Activated CD4-positive, alpha-beta memory T cell treated with anti-CD3 and anti-CD28 coated beads for 36 hours (primary cell): Measurements from ENCODE around the gene IGF2BP1. TPM values are rescaled to one million over a fixed set of nuclear protein-coding genes. Genes with fewer than 3 reads are reported as not detected.
A peak's percentile ranks its signal among the peaks of the same experiment; 100 is the strongest.
"Not testable (repeated sequence)": the region's sequence is repeated elsewhere in the genome, so short reads cannot be mapped to it uniquely, and the experiment has no call there.

Source experiments
- CTCF ChIA-PET: fragments of 350-600 bp; sonication (Branson Sonifier 250); formaldehyde crosslinking; loops from one replicate; lab custom pipeline; 2021; ENCODE audit warnings: antibody characterized with exemption, inconsistent platforms; lab: Charles Lee
- POLR2A ChIA-PET: fragments of 350-600 bp; sonication (Branson Sonifier 250); formaldehyde crosslinking; loops from one replicate; lab custom pipeline; 2021; ENCODE audit warnings: antibody characterized with exemption; lab: Charles Lee
- DNase-seq: peaks from one replicate; pipeline ENCODE4 v3.0.0-alpha.2; 2020
- H3K27ac Mint-ChIP-seq: one replicate; pipeline ENCODE4 v1.8.0; 2021; ENCODE audit warnings: mixed read lengths
- H3K27me3 Mint-ChIP-seq: one replicate; pipeline ENCODE4 v1.8.0; 2021; ENCODE audit warnings: mixed read lengths
- H3K36me3 Mint-ChIP-seq: one replicate; pipeline ENCODE4 v1.8.0; 2021; ENCODE audit warnings: mixed read lengths
- H3K4me1 Mint-ChIP-seq: one replicate; pipeline ENCODE4 v1.8.0; 2021; ENCODE audit warnings: low read depth, mixed read lengths
- H3K4me3 Mint-ChIP-seq: one replicate; pipeline ENCODE4 v1.8.0; 2021; ENCODE audit warnings: mild to moderate bottlenecking, mixed read lengths
- H3K9me3 Mint-ChIP-seq: one replicate; pipeline ENCODE4 v1.8.0; 2021; ENCODE audit warnings: mixed read lengths
- intact Hi-C: fragments of 100-400 bp; cut with micrococcal nuclease; formaldehyde crosslinking; loops from one replicate; pipeline ENCODE4 v1.15.1; 2023
- total RNA-seq, 2 experiments: library from RNA; stranded (reverse); gene quantifications; one replicate each; pipeline ENCODE4 v1.2.3, GENCODE V29; 2021

IGF2BP1 gene
- total RNA-seq, 2 experiments from 2014 or later, result 0.22 to 0.29 TPM

DNA sequence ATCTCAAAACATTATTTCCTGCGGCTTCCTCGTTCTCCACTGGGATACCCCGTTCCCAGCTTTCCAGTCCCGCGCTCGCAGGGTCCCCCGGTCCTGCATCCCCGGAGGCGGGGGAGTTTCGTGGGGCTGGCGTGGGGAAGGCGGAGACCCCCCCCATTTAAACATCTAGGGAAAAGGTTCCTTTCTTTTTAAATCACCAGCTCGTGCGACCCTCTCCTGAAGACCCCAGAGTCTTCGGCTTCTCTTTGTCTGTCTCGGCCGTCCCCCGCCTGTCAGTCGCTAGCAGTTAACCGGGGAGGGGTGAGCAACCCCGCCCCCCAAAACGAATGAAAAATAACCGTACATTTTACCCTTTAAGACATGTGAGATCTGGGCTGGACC, 473 bp upstream of the IGF2BP1 start:
- no peaks in the 10 kb centered on the region for H3K9me3 Mint-ChIP-seq
- ChIA-PET POLR2A (no interaction called here), CTCF (no interaction called here)
- DNase-seq, result no peak
- H3K36me3 Mint-ChIP-seq, result peaks cover 1% of the 10 kb centered on the region
- H3K4me1 Mint-ChIP-seq, result peaks cover 30% of the 10 kb centered on the region
- intact Hi-C loops, result loop anchor here (10.0 kb wide), 1 partner anchor 272 kb away; the partner anchor contains the start of genes HOXB13, PRAC1 and PRAC2
- peaks cover 72% of the 10 kb centered on the region for H3K27me3 Mint-ChIP-seq
- H3K4me3 Mint-ChIP-seq, result peak overlapping the region; percentile 49
- H3K27ac Mint-ChIP-seq, result no peak overlapping the region

DNA sequence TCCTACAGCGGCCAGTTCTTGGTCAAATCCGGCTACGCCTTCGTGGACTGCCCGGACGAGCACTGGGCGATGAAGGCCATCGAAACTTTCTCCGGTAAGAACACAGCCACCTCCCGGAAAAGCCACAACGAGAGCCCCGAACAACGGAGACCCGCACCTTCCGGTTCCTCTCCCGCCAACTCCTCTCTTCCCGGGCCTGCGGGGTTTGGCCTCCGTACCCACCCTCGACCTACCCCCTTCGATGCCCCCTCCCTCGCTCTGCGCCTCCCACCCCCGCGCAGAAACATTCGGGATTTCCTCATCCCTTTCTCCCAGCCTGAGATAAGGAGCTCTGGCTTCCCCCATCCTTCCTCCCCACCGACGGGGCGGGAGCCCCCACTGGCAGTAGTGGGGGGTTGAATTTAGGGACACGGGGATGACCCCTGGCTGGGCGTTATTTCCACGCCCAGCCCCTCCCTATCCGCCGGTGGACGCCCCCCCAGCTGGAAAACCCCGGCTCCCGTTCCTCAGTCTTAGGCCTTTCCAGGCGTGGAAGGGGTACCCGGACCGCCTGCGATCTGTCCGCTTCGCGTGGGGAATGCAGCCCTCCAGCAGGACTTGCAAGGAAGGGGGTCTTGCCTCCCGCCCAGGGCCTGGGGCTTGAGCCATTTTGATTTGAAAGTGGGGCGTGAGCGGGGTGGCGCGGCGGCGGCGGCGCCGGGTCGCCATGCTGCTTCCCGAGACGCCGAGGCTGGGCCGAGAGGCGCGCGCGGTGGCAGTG, 822 bp downstream of the IGF2BP1 start:
- intact Hi-C loops, result loop anchor here (10.0 kb wide), 1 partner anchor 273 kb away; the partner anchor contains the start of genes HOXB13, PRAC1 and PRAC2
- CTCF ChIA-PET, result no interaction called here
- H3K9me3 Mint-ChIP-seq, result no peaks in the 10 kb centered on the region

DNA sequence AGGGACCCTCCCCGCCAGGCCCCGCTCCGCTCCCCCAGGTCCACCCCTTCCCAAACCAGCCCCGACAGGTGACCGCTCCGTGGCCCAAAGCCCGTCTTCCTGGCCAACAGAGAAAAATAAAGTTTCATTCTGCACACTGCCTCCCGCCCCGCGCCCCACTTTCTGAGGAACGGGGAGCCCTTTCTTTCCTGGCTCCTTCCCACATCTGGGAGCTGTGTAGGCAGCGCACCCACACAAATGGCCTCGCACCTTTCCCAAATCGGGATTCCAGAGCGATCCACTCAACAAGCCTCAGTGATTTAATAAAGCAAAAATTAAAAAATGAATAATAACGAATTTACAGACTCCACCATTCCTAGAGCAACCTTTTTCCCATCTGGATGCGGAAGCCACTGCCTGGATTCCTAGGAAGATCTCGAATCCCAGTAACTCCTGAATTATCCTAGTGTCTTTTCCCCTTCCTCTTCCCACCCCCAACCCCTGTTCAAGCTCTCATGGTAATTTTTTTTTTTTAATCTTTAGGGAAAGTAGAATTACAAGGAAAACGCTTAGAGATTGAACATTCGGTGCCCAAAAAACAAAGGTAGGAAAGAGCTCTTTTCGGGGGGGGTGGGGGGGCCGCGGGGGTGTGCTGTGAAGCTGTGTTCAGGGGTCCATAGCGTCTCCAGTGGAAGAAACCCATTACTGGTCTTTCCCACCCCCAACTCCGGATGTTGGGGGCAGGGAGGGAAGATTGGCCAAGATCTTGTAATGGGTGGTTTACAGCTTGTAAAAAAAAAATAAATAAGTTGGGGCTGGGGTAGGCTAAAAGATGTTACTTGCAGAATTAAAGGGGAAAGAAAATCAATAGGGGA, 1.6 kb downstream of the IGF2BP1 start:
- H3K9me3 Mint-ChIP-seq, result no peaks in the 10 kb centered on the region
- peaks cover 77% of the 10 kb centered on the region for H3K27me3 Mint-ChIP-seq
- peaks cover 1% of the 10 kb centered on the region for H3K36me3 Mint-ChIP-seq
- intact Hi-C loops, result loop anchor here (10.0 kb wide), 1 partner anchor 274 kb away; the partner anchor contains the start of genes HOXB13, PRAC1 and PRAC2
- ChIA-PET POLR2A (no interaction called here), CTCF (no interaction called here)
- H3K27ac Mint-ChIP-seq, result no peak overlapping the region
- peaks cover 30% of the 10 kb centered on the region for H3K4me1 Mint-ChIP-seq
- no peak overlapping the region for H3K4me3 Mint-ChIP-seq
- DNase-seq, result no peak

More for the DNA sequence above, 822 bp downstream of the IGF2BP1 start:
- POLR2A ChIA-PET, result no interaction called here
- no peak overlapping the region for H3K27ac Mint-ChIP-seq
- H3K27me3 Mint-ChIP-seq, result peaks cover 72% of the 10 kb centered on the region
- H3K36me3 Mint-ChIP-seq, result peaks cover 1% of the 10 kb centered on the region
- H3K4me3 Mint-ChIP-seq, result peak overlapping the region; percentile 49
- DNase-seq, result no peak
- peaks cover 30% of the 10 kb centered on the region for H3K4me1 Mint-ChIP-seq

DNA sequence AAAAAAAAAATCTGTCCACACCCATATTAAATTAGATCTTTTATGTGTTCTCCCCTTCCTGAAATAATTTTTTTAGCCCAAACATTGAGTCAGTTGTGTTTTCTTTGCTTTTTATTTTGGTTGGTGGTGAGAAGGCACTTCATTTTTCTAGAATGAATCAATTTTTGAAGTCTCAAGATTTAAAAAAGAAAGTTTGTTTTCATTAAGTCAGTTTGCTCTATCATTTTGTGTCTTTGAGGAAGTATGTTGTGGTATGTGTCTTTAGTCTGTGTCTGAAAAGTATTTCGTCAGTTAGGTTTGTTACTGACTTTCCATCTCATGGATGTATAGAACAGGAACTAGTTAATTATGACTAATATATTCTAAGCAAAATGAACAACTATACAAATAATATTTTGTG, 3.8 kb downstream of the IGF2BP1 start:
- Mint-ChIP-seq H3K27ac (no peak overlapping the region), H3K9me3 (no peaks in the 10 kb centered on the region), H3K4me3 (no peak overlapping the region), H3K36me3 (peaks cover 1% of the 10 kb centered on the region), H3K4me1 (peaks cover 23% of the 10 kb centered on the region), H3K27me3 (peaks cover 78% of the 10 kb centered on the region)
- POLR2A ChIA-PET, result no interaction called here
- intact Hi-C loops, result no loop called here
- CTCF ChIA-PET, result no interaction called here
- DNase-seq, result no peak

DNA sequence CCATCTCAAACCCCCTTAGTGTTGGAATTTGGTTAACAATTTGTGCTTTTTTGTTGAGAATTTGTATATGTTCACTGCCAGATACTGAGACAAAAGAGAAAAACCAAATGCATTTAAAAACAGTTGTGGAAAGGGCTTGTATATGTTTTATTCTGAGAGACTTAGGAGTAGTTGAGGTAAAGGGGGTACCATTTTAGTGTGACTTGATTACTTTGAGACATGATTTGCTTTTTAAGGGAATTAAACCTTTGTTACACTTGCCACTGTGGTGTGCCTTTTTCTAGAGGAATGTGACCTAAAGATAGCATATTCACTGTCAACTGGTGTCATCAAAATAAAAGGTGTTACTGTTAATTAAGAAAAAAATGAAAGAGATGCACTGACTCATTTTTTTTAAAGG, 4.5 kb downstream of the IGF2BP1 start:
- H3K27me3 Mint-ChIP-seq, result peaks cover 80% of the 10 kb centered on the region
- intact Hi-C loops, result no loop called here

DNA sequence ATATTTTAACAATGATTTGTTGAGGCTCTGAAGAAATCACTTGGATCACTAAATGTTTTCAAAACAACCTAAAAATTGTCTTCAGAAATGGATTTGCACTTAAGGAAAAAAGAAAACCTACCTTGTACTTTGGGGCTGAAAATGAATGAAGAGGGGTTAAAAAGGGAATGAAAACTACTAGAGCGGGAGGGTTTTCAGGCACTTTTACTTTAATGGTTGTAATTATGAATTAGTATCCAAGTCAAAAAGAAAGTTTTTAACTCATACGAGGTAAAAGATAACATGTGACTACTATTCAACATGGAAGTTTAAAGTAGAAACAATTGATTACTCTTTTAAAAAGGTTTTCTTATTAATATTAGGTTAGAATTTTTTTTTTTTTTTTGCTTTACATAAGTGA, 5.1 kb downstream of the IGF2BP1 start:
- peaks cover 81% of the 10 kb centered on the region for H3K27me3 Mint-ChIP-seq
- intact Hi-C loops, result no loop called here
- H3K36me3 Mint-ChIP-seq, result peaks cover 1% of the 10 kb centered on the region
- POLR2A ChIA-PET, result interaction anchor here (0.6 kb wide), 1 partner anchor 294 kb away, joined by 3 read pairs; no protein-coding TSS in a partner anchor
- no peaks in the 10 kb centered on the region for H3K9me3 Mint-ChIP-seq
- CTCF ChIA-PET, result no interaction called here
- DNase-seq, result no peak
- no peak overlapping the region for H3K27ac Mint-ChIP-seq
- no peak overlapping the region for H3K4me3 Mint-ChIP-seq
- H3K4me1 Mint-ChIP-seq, result peaks cover 13% of the 10 kb centered on the region

More for the DNA sequence above, 4.5 kb downstream of the IGF2BP1 start:
- ChIA-PET CTCF (no interaction called here), POLR2A (no interaction called here)
- Mint-ChIP-seq H3K36me3 (peaks cover 1% of the 10 kb centered on the region), H3K4me3 (no peak overlapping the region), H3K27ac (no peak overlapping the region), H3K4me1 (peaks cover 17% of the 10 kb centered on the region), H3K9me3 (no peaks in the 10 kb centered on the region)
- no peak for DNase-seq

DNA sequence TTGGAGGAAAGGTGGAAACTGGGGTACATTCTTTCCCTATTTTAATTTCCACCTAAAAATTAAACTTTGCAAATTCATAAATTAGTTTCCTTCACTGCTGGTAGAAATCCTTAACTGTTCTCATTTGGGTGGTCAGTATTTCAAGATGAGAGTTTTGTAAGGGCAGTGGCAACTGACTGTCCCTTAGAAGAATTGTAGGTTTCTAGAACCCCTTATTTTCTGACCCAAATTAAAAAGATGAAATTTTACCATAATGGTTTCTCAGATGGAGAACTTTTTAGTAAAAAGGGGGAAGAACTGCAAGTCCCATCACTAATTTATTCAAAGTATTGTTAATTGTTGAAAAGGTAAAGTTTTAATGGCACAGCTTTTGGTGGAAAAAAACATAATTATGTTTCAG, 5.6 kb downstream of the IGF2BP1 start:
- H3K27me3 Mint-ChIP-seq, result peaks cover 81% of the 10 kb centered on the region
- ChIA-PET POLR2A (interaction anchor here (0.6 kb wide), 1 partner anchor 294 kb away, joined by 3 read pairs; no protein-coding TSS in a partner anchor), CTCF (interaction anchor here (0.7 kb wide), 1 partner anchor 12 kb away, joined by 3 read pairs; no protein-coding TSS in a partner anchor)
- H3K4me3 Mint-ChIP-seq, result no peak overlapping the region
- DNase-seq, result no peak
- no peaks in the 10 kb centered on the region for H3K9me3 Mint-ChIP-seq
- peaks cover 1% of the 10 kb centered on the region for H3K36me3 Mint-ChIP-seq
- intact Hi-C loops, result no loop called here
- peaks cover 10% of the 10 kb centered on the region for H3K4me1 Mint-ChIP-seq
- no peak overlapping the region for H3K27ac Mint-ChIP-seq

DNA sequence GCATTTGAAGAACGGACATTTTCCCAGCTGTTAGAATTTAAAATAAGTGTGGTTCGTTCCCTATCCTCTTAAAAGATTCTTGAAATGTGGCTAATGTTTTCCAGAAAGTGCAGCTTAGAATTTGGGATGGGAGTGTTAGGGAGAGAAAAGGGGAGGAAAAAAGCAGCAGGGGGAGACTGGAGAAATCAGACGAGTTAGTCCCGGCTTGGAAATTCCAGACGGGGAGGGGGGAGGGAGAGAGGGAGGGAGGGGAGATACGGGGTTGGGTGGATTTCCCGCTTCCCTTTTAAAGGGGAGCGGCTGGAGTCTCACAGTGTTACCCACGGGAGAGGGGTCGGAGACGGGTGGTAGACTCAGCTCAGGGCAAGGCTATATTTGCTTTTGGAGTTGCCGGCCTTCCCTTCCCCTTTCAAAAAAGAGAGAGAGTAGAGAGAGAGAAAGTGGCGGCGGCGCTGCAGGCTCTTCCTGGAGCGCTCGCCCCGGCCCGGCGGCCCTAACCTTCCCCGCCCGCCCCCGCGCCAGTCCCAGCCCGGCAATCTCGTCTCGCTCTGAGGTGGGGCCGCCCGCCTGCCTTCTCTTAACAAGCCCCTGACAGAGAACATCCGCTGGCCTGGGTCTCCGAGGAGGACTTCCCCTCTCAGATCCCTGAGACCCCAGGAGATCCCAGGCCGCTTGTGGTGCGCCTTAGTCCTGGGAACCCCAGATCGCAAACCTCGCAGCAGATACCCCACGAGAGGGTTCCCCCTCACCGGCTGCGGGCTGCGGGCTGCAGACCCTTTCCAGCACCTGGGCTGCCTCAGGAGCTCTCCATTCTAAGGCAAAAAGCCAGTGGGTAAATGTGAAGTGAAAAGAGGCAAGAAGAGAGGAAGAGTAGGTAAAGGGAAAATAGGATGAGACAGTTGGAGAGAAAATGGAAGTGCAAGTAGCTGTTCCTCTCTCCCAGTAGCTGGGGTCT, 6.6 kb downstream of the IGF2BP1 start:
- Mint-ChIP-seq H3K36me3 (peaks cover 1% of the 10 kb centered on the region), H3K27me3 (peaks cover 75% of the 10 kb centered on the region), H3K27ac (no peak overlapping the region), H3K4me3 (no peak overlapping the region), H3K4me1 (peaks cover under 1% of the 10 kb centered on the region), H3K9me3 (no peaks in the 10 kb centered on the region)
- intact Hi-C loops, result no loop called here
- ChIA-PET CTCF (interaction anchor here (0.6 to 0.7 kb wide), 2 partner anchors 11 to 15 kb away, joined by 3 read pairs; no protein-coding TSS in a partner anchor), POLR2A (no interaction called here)
- DNase-seq, result no peak

DNA sequence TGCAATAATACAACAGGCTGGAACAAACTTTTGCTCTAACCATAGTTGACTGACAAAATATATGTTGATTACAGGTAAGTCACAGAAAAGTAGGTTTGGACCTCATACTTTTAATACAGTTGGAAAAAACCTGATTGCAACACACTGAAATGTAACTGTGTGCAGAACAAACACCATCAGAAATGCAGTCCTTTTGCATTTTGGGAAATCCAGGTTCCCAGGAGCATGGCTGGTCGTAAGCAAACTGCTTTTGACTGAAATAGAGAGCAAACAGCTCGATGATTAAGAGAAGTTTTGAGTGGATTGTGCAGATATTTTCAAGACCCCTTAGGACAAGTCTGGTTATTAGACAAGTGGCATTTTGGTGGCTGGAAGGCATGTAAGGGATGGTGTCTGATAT, 8.0 kb downstream of the IGF2BP1 start:
- no peak for DNase-seq
- Mint-ChIP-seq H3K36me3 (peaks cover 1% of the 10 kb centered on the region), H3K4me3 (no peak overlapping the region), H3K9me3 (no peaks in the 10 kb centered on the region), H3K27ac (no peak overlapping the region), H3K4me1 (no peaks in the 10 kb centered on the region), H3K27me3 (peaks cover 64% of the 10 kb centered on the region)
- POLR2A ChIA-PET, result no interaction called here
- intact Hi-C loops, result no loop called here
- CTCF ChIA-PET, result no interaction called here

DNA sequence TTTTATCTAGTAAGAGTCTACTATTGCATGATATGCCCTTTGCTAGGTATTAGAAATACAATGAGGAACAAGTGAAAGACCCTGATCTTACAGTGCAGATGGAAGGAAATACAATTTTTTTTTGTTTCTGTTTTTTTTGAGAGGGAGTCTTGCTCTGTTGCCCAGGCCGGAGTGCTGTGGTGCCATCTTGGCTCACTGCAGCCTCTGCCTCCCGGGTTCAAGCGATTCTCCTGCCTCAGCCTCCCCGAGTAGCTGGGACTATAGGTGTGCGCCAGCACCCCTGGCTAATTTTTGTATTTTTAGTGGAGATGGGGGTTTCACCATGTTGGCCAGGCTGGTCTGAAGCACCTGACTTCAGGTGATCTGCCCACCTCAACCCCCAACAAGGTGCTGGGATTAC, 11.7 kb downstream of the IGF2BP1 start:
- H3K4me3 Mint-ChIP-seq, result not testable (repeated sequence)

DNA sequence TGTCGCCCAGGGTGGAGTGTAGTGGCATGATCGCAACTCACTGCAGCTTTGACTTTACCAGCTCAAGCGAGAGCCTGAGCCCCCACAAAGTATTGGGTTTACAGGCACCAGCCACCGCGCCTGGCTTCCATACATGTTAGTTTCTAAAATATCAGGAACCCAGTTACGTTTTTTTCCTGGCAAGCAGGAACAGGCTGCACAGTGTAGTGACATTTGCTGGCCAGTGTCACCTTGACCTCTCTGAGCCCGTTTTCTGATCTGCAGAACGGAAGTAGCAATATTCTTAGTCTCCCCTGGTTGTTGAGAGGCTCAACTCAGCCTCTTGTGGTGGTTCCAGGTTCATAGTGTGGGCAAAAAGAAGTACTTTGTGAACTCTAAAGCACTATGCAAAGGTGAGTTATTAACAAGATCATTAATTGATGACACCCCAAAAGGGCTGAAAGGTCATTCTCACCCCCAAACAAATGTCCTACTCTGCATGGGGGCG, 15.6 kb downstream of the IGF2BP1 start:
- Mint-ChIP-seq H3K4me1 (no peaks in the 10 kb centered on the region), H3K9me3 (no peaks in the 10 kb centered on the region), H3K27me3 (peaks cover 45% of the 10 kb centered on the region), H3K27ac (no peak overlapping the region), H3K36me3 (no peaks in the 10 kb centered on the region), H3K4me3 (no peak overlapping the region)
- POLR2A ChIA-PET, result no interaction called here
- intact Hi-C loops, result no loop called here
- CTCF ChIA-PET, result interaction anchor here (0.8 to 2.1 kb wide), 2 partner anchors 19 to 20 kb away, joined by 3 to 8 read pairs; no protein-coding TSS in a partner anchor
- DNase-seq, result no peak

More for the DNA sequence above, 11.7 kb downstream of the IGF2BP1 start:
- H3K27ac Mint-ChIP-seq, intact Hi-C loops, DNase-seq, H3K4me1 Mint-ChIP-seq, H3K9me3 Mint-ChIP-seq, H3K36me3 Mint-ChIP-seq, POLR2A ChIA-PET: not testable (repeated sequence)
- peaks cover 56% of the 10 kb centered on the region for H3K27me3 Mint-ChIP-seq
- CTCF ChIA-PET, result interaction anchor here (0.7 kb wide), 1 partner anchor 24 kb away, joined by 3 read pairs; no protein-coding TSS in a partner anchor
